K562 (cell line): ENCODE results near the gene FAAP100. TPM values are rescaled to one million over a fixed set of nuclear protein-coding genes. Genes with fewer than 3 reads are reported as not detected.

Experiments used
- ATAC-seq: fragments of 200-7000 bp; cut with Tn5 transposase; 3 replicates; pipeline ENCODE4 v1.9.1; 2020; ENCODE audit warnings: moderate library complexity
- BruUV-seq: library from RNA; stranded (reverse); fragments of 400-500 nt; replicated peaks from 2 replicates; lab custom pipeline; 2021; lab: Mats Ljungman, UMichigan
- CTCF ChIA-PET: fragments of 300-600 bp; formaldehyde crosslinking; extraction: SDS; loops from one replicate; lab custom pipeline; 2021; ENCODE audit warnings: low intra/inter-chr PET ratio; lab: Yijun Ruan, JAX
- POLR2A ChIA-PET: fragments of 300-600, 350-650 bp; sonication (Branson Sonifier 250); formaldehyde crosslinking; extraction: SDS; loops from one replicate; lab custom pipeline; 2021; ENCODE audit warnings: antibody characterized with exemption, inconsistent platforms; lab: Yijun Ruan, JAX
- DNase-seq, 4 experiments: peaks; one replicate each; pipeline versions ENCODE4 v3.0.0 to v3.0.0-alpha.2; 2011 to 2018; ENCODE audit warnings: low spot score in 3 of 4, mixed read lengths in 3 of 4; ENCODE audit errors: extremely low read depth in 1 of 4
- FAIRE-seq: peaks from 2 replicates; lab custom pipeline; 2011; peaks lifted over from hg19 to GRCh38; lab: Jason Lieb, UNC
- H2AFZ ChIP-seq: 2 replicates; pipeline ENCODE4 v1.6.0; 2011; ENCODE audit warnings: low read depth, low read length, control low read depth, inconsistent platforms
- H3K27ac ChIP-seq: fragments of 200-600 bp; 3 replicates; pipeline ENCODE4 v1.8.0; 2011; ENCODE audit warnings: low read depth, mild to moderate bottlenecking, control low read depth, inconsistent platforms, low read length, moderate library complexity, mixed read lengths; ENCODE audit errors: extremely low read depth
- H3K27me3 ChIP-seq, 2 experiments: fragments of 300-600 bp in 1 of 2; 2 replicates in 1 of 2; 3 replicates in 1 of 2; pipeline versions ENCODE4 v1.6.0 to v1.8.0; 2011; ENCODE audit warnings: inconsistent platforms in 2 of 2, low read length in 2 of 2, mild to moderate bottlenecking in 1 of 2, mixed read lengths in 1 of 2, moderate library complexity in 1 of 2; ENCODE audit not compliant: control insufficient read depth in 2 of 2, insufficient read depth in 2 of 2
- H3K36me3 ChIP-seq: fragments of 300-600 bp; 3 replicates; pipeline ENCODE4 v1.8.0; 2011; ENCODE audit warnings: mild to moderate bottlenecking, low read length, inconsistent platforms; ENCODE audit not compliant: control insufficient read depth, insufficient read depth
- H3K4me1 ChIP-seq, 2 experiments: fragments of 200-600 bp in 1 of 2; replicated peaks in 1 of 2; 2 replicates in 1 of 2; 3 replicates in 1 of 2; pipeline versions ENCODE4 v1.5.1 to v1.8.0; 2011; ENCODE audit warnings: inconsistent platforms in 2 of 2, low read length in 2 of 2, mild to moderate bottlenecking in 1 of 2, mixed read lengths in 1 of 2, moderate library complexity in 1 of 2; ENCODE audit not compliant: control insufficient read depth in 2 of 2, insufficient read depth in 2 of 2
- H3K4me2 ChIP-seq: 2 replicates; pipeline ENCODE4 v1.6.1; 2011; ENCODE audit warnings: low read length, control low read depth, inconsistent platforms, mixed read lengths; ENCODE audit not compliant: insufficient read depth
- H3K4me3 ChIP-seq: fragments of 200-600 bp; sonication (generic), shearing (Covaris generic); 2 replicates; pipeline ENCODE4 v1.5.1; 2016; ENCODE audit warnings: control low read depth, inconsistent platforms
- H3K79me2 ChIP-seq: fragments of 200-600 bp; 3 replicates; pipeline ENCODE4 v1.8.0; 2011; ENCODE audit warnings: low read length, inconsistent platforms; ENCODE audit not compliant: control insufficient read depth, insufficient read depth
- H3K9ac ChIP-seq, 2 experiments: 2 replicates each; pipeline versions ENCODE4 v1.6.0 to v1.6.1; 2011; ENCODE audit warnings: low read depth in 2 of 2, low read length in 2 of 2, control low read depth in 1 of 2, inconsistent platforms in 1 of 2, mild to moderate bottlenecking in 1 of 2, mixed read lengths in 1 of 2; ENCODE audit not compliant: insufficient read depth in 1 of 2
- H3K9me1 ChIP-seq: one replicate; pipeline ENCODE4 v1.6.0; 2011; ENCODE audit warnings: inconsistent platforms, mild to moderate bottlenecking, low read length, moderate library complexity; ENCODE audit not compliant: control insufficient read depth, insufficient read depth
- H3K9me3 ChIP-seq: replicated peaks from 2 replicates; pipeline ENCODE4 v1.5.1; 2011; ENCODE audit warnings: low read depth, low read length, inconsistent platforms; ENCODE audit not compliant: control insufficient read depth, insufficient read depth
- H4K20me1 ChIP-seq: replicated peaks from 2 replicates; pipeline ENCODE4 v1.6.1; 2011; ENCODE audit warnings: low read length, inconsistent platforms, mixed read lengths; ENCODE audit not compliant: control insufficient read depth, insufficient read depth
- GATA2 ChIP-seq: sonication (generic); formaldehyde crosslinking; IDR thresholded peaks from 2 replicates; pipeline ENCODE4 v1.4.0; 2020; ENCODE audit warnings: mild to moderate bottlenecking, missing genetic modification reagents
- HNRNPH1 ChIP-seq: fragments of 200-400 bp; formaldehyde crosslinking; optimal IDR thresholded peaks from 2 replicates; pipeline ENCODE3; 2017; ENCODE audit warnings: low read depth, mild to moderate bottlenecking, low read length, moderate library complexity
- KLF1 ChIP-seq: fragments of 450-650 bp; IDR thresholded peaks from 2 replicates; pipeline ENCODE4 v1.6.1; 2016; ENCODE audit warnings: missing genetic modification characterization, missing compliant biosample characterization
- SP2 ChIP-seq: IDR thresholded peaks from 2 replicates; pipeline ENCODE4 v1.6.1; 2011; ENCODE audit warnings: mild to moderate bottlenecking, low read depth, low read length, moderate library complexity; ENCODE audit not compliant: poor library complexity, severe bottlenecking; ENCODE audit errors: extremely low read depth
- TEAD2 ChIP-seq: fragments of 450-650 bp; IDR thresholded peaks from 2 replicates; pipeline ENCODE4 v1.6.1; 2016; ENCODE audit warnings: missing genetic modification characterization, control low read depth, missing compliant biosample characterization
- ZBTB26 ChIP-seq: fragments of 450-650 bp; formaldehyde crosslinking; IDR thresholded peaks from 2 replicates; pipeline ENCODE4 v1.4.0; 2022; ENCODE audit warnings: missing genetic modification characterization
- ZNF347 ChIP-seq: fragments of 450-650 bp; formaldehyde crosslinking; IDR thresholded peaks from 2 replicates; pipeline ENCODE4 v1.4.0; 2020; ENCODE audit warnings: low read depth, mild to moderate bottlenecking, moderate library complexity
- ZNF395 ChIP-seq: fragments of 200-800 bp; sonication (Bioruptor generic); IDR thresholded peaks from 2 replicates; pipeline ENCODE4 v1.6.1; 2017; ENCODE audit warnings: missing genetic modification characterization, missing compliant biosample characterization
- WGBS: fragments of 100-300 bp; shearing (Covaris generic); methylation state at CpG from one replicate; pipeline ENCODE4 v1.1.6; 2016; ENCODE audit warnings: low coverage, mixed read lengths; ENCODE audit not compliant: insufficient coverage; ENCODE audit errors: missing lambda C conversion rate; 5-methylcytosine and 5-hydroxymethylcytosine counted together
- in situ Hi-C: fragments of 300-500 bp; cut with MboI; formaldehyde crosslinking; loops from 4 replicates; pipeline ENCODE4 v1.15.0; 2018; ENCODE audit warnings: inconsistent platforms, mixed read lengths
- intact Hi-C: fragments of 100-400 bp; cut with micrococcal nuclease; formaldehyde crosslinking; loops from 2 replicates; pipeline ENCODE4 v1.14.2; 2022
- polyA plus RNA-seq, 8 experiments: library from polyadenylated mRNA; depleted of rRNA in 4 of 8; stranded (reverse) in 5 of 8; unstranded in 3 of 8; fragments of >200 nt; fragmentation: Nextera tagmentation in 2 of 8; fragmentation: Illumina TruSeq in 1 of 8; extraction: Ambion mirVana in 2 of 8; extraction: Trizol in 1 of 8; gene quantifications; 2 replicates each; pipeline versions ENCODE4 v1.2.1 to v1.2.3, GENCODE V29; 2011 to 2014; ENCODE audit warnings: inconsistent platforms in 1 of 8, missing spikeins in 1 of 8
- total RNA-seq, 7 experiments: library from RNA; depleted of rRNA in 6 of 7; stranded (reverse); fragments of >200 nt in 6 of 7; fragmentation: Illumina TruSeq in 2 of 7; extraction: Trizol in 2 of 7; gene quantifications; 2 replicates each; pipeline versions ENCODE4 v1.2.1 to v1.2.3, GENCODE V29; 2011 to 2021; ENCODE audit warnings: low replicate concordance in 1 of 7

The FAAP100 gene
- total and polyA plus RNA-seq, 9 of the 15 experiments (the other 6 are each of a cell fraction or from before 2014, with no cell fraction given): 0.31 to 51.2 (median 12.6) TPM

- no peaks in the 10 kb centered on the region for H3K27me3 ChIP-seq
- CTCF ChIA-PET: no interaction called here
- H4K20me1 ChIP-seq: peaks cover 7% of the 10 kb centered on the region
- no peak for FAIRE-seq
- no peak for ATAC-seq
- 90% methylated on average over 10 of the region's 10 CpGs for WGBS
- no peak overlapping the region for H3K4me2 ChIP-seq
- H3K4me3 ChIP-seq: no peak overlapping the region
- peak overlapping the region in 1 of 2 experiments; percentile 33; a peak in 1 of 4 replicates for H3K9ac ChIP-seq
- peaks cover 11% of the 10 kb centered on the region; the same call in 2 of the 3 replicates for H3K79me2 ChIP-seq
- H3K9me3 ChIP-seq: no peaks in the 10 kb centered on the region
- TF ChIP-seq ZBTB26 (CRISPR knock-in tag) (no peak), ZNF347 (CRISPR knock-in tag) (no peak), TEAD2 (tag) (no peak), GATA2 (CRISPR knock-in tag) (no peak), KLF1 (tag) (no peak), ZNF395 (CRISPR knock-in tag) (no peak), SP2 (no peak), HNRNPH1 (no peak)
- TF ChIP-seq, all 486 proteins: peak for 0
- Histone ChIP-seq H3K36me3 (peaks cover 95% of the 10 kb centered on the region; the same call in 2 of the 3 replicates), H3K9me1 (no peaks in the 10 kb centered on the region), H2AFZ (no peak overlapping the region), H3K4me1 (peaks cover 10 to 21% of the 10 kb centered on the region in 2 experiments; a peak in 4 of 5 replicates), H3K27ac (no peak overlapping the region)
- POLR2A ChIA-PET: interaction anchor here (0.7 to 1.2 kb wide), 3 partner anchors 9 to 12 kb away, joined by 3 to 11 read pairs (median 4); no protein-coding TSS in a partner anchor
- intact Hi-C loops (no loop called here), in situ Hi-C loops (no loop called here)
- BruUV-seq: no TSS peak
- DNase-seq: no peak
These were observed 25.9 kb upstream of the FAAP100 start for GRCh38 chr17:81578038-81578441.
